ENCODE data around the gene RC3H1.

GRCh38 chr1:173995475-173995874 is 26.7 kb downstream of the RC3H1 start:
- no peak for TF ChIP-seq POLR2A (IDR thresholded peaks at IDR 0.05)
- TF ChIP-seq, protein P1, sequence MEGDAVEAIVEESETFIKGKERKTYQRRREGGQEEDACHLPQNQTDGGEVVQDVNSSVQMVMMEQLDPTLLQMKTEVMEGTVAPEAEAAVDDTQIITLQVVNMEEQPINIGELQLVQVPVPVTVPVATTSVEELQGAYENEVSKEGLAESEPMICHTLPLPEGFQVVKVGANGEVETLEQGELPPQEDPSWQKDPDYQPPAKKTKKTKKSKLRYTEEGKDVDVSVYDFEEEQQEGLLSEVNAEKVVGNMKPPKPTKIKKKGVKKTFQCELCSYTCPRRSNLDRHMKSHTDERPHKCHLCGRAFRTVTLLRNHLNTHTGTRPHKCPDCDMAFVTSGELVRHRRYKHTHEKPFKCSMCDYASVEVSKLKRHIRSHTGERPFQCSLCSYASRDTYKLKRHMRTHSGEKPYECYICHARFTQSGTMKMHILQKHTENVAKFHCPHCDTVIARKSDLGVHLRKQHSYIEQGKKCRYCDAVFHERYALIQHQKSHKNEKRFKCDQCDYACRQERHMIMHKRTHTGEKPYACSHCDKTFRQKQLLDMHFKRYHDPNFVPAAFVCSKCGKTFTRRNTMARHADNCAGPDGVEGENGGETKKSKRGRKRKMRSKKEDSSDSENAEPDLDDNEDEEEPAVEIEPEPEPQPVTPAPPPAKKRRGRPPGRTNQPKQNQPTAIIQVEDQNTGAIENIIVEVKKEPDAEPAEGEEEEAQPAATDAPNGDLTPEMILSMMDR (IDR thresholded peaks at IDR 0.05): no peak

All from Peyer's patch (tissue), 4 donors.